VCaP (cell line): Measurements from ENCODE around the gene TOMM22.
A peak's percentile ranks its signal among the peaks of the same experiment; 100 is the strongest.

Source experiments
- H3K27ac ChIP-seq: fragments of 450-650 bp; 2 replicates; pipeline ENCODE4 v1.5.1; 2017
- TF ChIP-seq, protein P1 (sequence below): fragments of 450-650 bp; conservative IDR thresholded peaks from 2 replicates; pipeline ENCODE4 v1.5.1; 2017; ENCODE audit warnings: mild to moderate bottlenecking, moderate library complexity

The TOMM22 gene

DNA sequence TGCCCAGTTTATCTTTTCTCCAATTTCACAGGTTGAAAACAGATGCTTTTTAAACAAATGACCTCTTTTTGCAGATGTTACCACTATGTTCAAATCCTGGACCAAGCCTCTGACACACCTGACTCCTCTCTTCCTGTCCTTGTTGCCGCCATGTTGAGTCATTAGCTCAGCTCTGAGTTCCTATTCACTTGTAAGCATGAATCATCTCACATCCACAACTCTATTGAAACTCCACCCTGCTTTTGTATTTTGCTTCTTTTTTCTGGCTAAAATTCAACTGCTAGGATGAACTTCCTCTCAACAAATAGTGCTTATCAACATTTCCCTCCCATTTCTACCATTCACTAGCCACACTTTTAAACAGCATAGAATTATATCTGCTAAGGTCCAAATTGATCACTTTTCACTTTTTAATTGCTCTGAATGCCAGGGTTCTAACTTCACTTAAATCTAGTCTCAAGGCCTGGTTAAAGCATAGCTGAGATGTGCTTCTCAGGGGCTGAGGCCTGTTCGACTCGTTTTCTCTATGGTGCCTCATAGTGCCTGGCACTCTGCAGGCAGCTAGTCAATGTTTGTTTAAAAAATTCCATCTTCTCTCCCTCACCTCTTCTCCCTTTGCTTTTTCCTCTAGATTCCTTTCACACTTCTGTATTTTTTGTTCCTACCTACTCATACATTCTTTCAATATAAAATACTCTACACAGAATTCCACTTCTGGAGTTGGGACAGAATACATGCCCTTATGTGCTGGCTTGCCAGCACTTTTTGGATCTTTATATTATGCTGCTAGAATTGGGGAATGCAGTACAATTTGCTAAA is 15.1 kb downstream of the TOMM22 start:
- peak overlapping the region; percentile 85 for H3K27ac ChIP-seq
- TF ChIP-seq, protein P1, sequence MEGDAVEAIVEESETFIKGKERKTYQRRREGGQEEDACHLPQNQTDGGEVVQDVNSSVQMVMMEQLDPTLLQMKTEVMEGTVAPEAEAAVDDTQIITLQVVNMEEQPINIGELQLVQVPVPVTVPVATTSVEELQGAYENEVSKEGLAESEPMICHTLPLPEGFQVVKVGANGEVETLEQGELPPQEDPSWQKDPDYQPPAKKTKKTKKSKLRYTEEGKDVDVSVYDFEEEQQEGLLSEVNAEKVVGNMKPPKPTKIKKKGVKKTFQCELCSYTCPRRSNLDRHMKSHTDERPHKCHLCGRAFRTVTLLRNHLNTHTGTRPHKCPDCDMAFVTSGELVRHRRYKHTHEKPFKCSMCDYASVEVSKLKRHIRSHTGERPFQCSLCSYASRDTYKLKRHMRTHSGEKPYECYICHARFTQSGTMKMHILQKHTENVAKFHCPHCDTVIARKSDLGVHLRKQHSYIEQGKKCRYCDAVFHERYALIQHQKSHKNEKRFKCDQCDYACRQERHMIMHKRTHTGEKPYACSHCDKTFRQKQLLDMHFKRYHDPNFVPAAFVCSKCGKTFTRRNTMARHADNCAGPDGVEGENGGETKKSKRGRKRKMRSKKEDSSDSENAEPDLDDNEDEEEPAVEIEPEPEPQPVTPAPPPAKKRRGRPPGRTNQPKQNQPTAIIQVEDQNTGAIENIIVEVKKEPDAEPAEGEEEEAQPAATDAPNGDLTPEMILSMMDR: no peak

DNA sequence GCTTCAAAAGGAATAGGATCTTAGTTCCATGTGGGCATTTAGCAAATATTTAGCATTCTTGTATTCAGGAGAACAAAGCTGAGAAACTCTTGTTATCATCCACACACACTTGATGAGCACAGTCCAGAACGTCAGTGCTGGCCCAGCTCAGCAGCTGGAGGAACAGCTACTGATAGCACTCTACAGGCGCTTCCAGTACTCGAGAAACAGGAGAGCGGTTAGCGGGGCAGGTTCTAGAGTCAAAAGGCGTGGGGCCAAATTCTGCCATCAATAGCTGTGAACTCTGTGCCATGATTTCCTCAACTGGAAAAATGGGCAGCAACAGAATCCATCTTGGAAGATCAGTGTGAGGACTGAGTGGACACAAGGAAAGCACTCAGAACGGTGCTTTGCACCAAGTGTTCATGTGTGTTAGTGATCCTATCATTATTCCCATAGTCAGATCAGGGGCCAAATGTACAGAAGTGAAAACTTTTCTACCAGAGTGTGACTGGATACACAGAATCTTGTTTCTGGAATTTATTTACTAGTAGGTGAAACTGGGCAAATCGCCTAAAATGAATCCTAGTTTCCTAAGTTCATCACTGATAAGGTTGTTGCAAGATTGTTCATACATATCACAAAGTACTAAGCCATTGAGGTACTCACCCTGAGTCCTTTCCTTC is 15.8 kb downstream of the TOMM22 start:
- peak overlapping the region; percentile 85 for H3K27ac ChIP-seq
- TF ChIP-seq, protein P1: no peak

DNA sequence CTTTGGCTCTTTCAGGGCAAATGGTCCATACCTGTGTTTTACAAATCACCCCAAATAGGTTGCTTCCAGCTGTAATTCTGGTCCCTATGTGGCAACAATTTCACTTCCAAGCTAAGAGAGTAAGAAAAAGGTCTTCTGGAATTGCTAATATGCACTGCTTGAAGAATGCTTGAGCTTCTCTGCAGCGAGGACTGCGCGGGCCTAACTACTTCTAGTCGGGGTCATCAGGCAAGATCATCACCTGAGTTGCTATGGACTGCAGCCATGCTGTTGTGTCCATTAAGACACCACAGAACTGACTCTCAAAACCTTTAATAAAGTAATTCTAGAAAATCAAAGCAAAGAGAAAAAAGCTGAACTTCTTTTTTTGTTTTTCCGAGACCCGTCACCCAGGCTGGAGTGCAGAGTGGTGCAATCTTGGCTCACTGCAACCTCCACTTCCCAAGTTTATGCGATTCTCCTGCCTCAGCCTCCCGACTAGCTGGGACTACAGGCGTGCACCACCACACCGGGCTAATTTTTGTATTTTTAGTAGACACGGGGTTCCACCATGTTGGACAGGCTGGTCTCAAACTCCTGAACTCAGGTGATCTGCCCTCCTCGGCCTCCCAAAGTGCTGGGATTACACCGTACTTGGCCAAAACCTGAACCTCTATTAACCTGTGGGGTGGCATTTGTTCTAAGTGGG is 16.8 kb downstream of the TOMM22 start:
- TF ChIP-seq, protein P1: no peak

DNA sequence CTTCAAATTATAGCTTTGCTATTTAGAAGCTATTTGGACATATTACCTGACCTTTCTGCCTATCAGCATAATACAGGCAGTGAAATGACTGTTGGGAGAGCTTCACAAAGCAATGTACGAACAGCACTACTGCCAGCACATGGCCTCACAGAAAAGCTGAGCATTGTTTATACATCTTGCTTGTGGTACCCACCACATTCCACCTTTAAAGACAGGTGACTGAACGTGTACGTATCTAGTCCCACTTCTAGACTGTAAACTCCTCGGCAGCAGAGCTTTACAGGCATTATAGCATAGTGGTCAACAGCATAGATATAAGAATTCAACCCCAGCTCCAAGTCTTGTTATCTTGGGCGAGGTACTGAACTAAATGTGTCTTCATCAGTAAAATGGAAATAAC is 17.4 kb downstream of the TOMM22 start:
- H3K27ac ChIP-seq: peak overlapping the region; percentile 85
- TF ChIP-seq, protein P1: no peak

More for the DNA sequence above, 16.8 kb downstream of the TOMM22 start:
- H3K27ac ChIP-seq: peak overlapping the region; percentile 85; the same call in 1 of the 2 replicates

DNA sequence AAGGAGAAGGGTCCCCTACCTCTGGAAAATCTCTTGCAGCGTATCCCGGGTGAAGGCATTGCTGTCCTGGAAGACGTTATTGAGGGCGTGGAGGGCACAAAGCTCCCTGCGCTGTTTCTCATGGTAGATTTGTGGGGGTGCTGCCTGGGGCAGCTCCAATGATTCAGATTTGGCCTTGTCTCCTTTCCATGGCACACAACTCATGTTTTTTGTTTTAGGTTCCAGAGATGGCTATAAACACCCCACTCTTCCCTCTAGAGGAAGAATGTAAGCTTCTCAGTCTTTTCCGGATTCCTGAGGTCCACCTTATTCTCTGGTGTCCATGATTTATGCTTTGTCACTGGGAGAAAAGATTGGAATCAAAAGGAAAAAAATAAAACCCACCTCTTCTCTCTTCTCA is 18.0 kb downstream of the TOMM22 start:
- H3K27ac ChIP-seq: peak overlapping the region; percentile 85
- TF ChIP-seq, protein P1: no peak

DNA sequence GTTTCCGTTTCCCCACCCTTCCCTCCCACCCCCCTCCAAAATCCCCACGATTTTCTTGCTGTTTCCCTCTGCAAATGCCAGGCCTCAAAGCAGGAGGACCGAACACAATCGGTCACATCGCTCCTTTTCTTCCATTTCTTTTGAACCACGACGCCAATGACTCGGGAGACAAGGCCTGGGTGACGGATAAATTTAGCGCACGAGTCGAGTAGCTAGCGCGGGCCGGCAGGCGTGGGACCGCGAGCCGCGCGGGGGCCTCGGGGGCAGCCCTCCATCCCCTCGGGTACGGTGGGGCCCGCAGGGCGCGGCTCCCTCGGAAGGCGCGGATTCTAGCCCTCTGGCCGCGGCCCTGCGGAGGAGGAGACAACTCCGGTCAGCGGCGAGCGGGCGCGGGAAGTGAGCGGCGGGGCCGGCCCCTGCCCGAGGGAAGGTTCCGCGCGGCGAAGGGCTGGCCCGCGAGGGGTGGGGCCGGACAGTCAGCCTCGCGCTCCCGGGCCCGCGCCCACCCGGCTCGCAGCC is 18.6 kb downstream of the TOMM22 start:
- TF ChIP-seq, protein P1: no peak
- H3K27ac ChIP-seq: peak overlapping the region; percentile 85
